ENCODE measurements around the gene CIB4.

The CIB4 gene

DNA sequence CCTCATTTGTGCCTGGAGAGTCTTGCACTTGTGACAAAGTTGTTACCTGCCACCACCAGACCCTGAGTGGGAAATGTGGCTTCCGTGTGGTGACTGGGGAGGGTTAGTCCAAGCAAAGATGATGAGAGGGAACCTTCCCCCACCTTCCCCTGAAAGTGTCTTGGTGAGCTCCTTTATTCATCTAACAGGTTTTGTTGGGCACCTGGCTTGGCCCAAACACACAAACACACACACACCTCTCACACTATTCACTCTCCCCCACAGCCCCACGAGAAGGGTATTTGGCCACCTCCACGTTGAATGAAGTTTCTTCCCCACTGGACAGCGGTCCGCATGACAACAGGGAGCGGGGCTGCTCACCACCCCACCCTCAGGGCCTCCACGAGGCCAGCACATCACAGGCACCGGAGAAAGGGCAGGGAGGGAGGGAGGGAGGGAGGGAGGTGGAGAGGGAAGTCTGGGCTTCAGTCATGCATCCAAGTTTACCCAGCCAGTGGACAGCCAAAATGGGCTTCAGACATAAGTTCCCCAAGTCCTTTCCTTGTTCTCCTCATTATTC lies 1.4 kb downstream of the CIB4 start:
- no peak for DNase-seq

DNA sequence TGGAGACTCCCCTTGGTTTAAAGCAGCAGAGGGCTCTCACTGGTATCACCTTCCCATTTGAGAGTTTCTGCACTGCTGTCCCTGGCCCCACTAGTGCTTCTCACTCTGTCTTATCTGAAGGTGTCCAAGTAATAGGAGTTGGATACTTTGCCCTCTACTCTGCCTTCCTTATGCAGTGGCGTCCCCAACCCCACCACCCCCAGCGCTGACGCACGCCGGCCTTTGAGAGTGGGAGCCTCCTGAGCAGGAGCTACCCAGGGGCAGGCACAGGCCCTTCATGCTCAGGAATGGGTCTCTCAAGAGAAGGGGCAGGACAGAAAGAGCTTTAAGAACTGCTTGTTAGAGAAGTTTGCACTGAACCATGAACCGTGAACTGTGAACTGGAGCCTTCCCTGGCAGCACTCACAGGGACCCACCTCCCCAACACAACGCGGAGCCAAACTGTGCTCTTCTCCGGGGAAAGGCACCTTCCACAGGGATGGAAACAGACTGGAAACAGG lies 3.3 kb downstream of the CIB4 start:
- DNase-seq = no peak

DNA sequence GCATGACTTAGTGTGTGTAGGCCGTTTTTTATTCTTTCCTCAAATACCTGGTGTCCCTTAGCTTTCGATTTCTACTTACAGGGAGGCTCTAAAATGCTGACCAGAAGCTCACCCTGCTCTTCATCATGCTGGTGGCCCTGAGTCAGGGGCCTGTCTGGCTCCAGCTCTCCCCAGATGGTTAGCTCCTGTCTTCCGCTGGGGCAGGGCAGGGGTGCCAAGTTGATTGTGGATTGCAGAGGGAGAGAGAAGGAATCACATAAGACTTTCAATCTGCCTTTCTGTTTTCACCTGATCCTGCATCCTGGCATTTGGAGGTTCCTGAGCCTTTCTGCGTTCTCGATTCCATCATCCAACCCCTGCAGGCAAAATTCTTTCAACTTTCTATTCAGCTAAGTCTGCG lies 4.2 kb downstream of the CIB4 start:
- DNase-seq = no peak

DNA sequence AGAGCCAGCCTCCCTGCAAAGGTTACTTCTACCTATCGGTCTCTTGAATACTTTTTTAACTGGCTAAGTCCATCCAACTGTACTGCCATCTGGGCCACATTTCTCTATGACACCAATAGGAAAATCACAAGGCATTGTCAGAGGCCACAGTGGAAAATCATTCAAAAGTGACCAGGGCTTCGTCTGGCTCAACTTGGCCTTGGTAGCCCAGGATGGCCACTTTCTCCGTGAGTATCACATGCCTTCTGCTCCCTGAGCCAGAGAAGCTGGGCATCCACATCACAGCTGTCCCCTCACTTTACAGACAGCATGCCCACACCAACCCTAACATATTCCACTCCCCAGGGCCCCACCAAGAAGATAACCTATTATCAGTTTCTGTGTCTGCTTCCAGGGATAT lies 5.8 kb downstream of the CIB4 start:
- no peak for DNase-seq

DNA sequence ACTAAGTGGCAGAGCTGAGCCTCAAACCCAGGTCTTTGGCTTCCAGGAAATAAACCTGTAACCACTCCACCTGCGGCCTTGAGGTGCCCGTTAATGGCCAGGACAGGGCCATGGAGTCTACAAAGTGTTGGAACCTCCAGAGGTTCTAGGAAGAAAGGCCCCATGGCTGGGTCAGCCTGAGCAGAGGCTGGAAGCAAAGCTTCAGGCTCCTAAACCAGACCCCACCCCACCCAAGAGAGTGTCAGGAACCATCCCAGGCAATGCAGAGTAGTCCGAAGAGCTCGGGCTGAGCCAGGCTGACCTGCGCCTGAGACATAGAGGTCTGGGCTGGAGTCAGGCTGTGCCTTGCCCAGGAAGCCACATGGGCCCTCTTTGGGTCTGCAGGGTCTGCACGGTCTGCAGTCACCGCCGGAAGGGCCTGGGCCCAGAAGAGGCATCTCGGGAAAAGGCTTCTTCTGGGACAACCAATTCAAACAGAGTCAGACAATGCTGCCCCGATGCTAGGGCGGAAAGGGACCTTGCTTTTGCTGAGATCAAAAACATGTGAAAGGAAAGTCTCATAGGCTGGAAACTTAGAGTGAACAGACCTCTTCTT lies 6.4 kb downstream of the CIB4 start:
- no peak for DNase-seq

DNA sequence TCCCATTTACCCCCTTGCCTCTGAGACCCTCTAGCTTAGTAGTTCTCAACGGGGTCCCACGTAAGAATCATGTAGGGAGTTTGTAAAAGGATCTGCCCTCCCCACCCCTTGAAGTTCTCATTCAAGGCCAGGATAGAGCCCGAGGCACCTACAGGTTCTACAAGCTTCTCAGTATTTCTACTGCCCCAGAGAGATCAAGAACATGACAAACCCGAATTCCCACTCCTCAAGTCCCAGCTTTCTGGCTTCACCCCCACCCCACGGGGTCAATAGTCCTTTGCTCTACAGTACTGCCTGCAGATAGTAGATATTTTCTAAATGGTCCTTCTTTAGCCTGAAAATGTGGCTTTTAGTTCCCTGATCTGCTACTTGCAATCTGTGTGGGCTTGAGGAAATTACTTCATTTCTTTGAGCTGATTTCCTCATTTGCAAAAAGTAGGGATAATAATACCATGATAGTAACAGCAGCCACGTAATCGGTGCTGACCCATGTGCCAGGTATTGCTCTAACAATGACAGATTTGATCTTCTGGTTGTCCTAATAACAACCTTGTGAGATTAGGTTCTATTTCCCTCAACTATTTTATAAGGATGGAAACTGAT lies 7.1 kb downstream of the CIB4 start:
- no peak for DNase-seq

DNA sequence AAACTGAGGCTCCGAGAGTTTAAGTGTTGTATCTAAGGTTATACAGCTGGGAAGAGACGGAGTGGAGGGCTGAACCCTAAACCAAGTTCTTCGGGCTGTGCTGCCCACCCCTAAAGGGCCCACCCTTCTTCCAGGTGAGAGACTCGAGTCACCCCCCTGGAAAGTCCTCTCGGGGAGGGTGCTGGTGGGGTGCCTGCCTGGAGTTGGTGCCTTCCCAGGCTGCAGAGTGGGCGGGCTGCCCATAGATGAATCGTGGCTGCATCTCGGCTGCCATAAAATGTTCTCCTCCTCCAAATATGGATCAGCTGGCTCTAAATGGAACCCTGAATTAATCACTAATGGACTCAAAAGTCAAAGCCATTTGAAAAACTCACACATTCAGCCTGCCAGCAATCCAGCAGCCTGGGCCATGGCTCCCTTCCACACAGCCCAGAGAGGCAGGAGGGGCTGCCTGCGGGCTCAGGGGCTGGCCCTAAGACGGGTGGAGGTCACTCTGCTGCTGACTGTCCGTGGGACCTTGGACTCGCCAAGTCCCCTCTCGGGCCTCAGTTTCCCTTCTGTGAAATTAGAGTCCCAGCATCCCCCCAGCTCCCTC lies 7.7 kb downstream of the CIB4 start:
- DNase-seq = no peak

DNA sequence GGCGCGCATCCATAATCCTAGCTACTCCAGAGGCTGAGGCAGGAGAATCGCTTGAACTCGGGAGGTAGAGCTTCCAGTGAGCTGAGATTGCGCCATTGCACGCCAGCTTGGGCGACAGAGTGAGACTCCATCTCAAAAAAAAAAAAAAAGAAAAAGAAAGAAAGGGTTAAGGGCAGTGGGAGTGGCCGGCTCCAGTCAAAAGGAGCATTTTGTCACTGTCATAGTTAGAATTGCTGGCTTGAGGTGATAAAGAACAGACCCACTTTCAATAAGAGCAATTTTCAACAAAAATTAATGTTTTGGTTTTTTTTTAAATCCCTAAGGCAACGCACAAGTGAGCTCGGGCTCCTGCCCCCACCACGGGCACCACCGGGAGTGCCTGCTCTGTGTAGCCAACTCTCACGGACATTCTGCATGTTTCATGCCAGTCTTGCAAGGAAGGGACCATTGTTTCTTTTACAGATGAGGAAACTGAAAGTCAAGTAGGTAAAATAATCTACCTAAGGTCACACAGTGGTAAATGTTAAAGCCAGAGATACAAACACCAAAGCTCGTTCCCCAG lies 8.5 kb downstream of the CIB4 start:
- DNase-seq = no peak

DNA sequence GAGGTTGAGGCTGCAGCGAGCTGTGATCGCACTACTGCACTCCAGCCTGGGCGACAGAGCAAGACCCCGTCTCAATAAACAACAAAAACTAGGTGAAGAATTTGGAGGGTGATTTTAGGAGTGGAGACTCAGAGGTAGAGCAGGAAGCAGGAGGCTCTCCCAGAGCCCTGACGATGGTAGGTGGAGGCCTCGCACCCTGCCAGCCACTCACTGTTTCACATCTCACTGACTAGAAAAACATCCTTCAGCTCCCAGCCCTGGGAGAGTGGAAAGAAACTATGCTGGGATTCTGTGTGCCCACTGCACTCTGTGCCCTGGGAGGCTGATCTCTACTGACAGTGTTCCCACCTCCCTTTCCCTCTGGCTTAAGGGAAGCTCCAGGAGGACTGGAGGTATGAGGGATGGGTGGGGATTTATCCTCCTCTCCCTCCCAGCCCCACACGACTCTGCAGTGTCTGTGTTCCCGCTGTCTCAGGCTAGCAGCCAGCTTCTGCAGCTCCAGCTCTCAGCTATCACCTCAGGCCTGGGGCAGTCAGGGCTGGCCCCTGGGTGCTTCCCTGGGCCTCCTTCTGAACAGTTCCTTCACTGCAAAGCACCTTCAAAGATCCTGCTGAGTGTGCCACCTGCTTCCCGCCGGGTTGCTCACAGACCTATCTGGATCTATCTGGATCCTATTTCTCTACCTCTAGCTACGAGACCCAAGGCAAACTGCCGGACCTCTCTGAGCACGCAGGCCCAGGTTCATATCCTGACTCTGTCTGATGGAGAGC lies 9.6 kb downstream of the CIB4 start:
- DNase-seq = no peak

DNA sequence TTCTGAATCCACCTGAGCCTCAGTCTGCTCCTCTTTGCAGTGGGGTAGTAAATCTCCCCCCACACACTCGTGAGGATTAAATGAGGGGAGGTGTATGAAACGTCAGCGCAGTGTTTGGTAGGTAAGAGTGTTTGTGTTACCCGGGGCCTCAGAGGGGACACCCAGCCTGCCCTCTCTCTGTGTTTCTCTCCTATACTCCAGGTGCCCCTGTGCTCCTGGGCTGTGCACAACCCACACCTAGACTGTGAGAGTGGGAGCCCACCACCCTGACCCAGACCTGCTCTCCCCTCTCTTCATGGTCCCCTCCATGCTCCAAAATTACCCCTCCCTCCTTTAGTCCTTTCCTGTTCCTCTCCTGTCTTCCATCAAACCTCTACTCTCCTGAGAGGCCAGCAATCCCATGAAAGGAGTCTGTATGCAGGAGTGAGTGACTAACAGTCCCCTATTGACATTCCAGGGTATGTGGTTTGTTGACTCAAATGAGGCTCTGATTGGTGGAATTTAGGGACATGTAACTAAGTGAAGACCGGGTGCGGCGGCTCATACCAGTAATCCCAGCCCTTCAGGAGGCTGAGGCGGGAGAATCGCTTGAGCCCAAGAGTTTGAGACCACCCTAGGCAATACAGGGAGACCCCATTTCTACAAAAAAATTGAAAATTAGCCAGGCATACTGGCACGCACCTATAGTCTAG lies 10.4 kb downstream of the CIB4 start:
- DNase-seq = no peak

DNA sequence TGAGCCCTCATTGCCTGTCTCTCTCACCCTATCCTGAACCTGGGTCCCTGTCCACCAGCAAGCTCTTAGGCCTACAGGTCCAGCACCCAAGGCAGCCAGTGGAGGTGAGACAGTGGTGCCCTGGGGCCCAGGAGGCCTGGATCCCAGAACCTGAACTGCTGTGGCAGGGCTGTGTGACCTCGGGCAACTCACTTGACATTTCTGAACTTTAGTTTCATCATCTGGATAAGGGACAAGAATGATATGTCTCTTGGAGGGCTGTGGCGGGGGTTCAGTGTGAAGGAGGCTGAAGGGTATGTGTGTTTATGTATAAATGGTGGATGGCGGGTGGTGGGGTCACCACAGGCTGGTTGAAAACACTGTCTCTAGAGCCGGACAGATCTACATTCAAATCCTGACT lies 10.9 kb downstream of the CIB4 start:
- no peak for DNase-seq

DNA sequence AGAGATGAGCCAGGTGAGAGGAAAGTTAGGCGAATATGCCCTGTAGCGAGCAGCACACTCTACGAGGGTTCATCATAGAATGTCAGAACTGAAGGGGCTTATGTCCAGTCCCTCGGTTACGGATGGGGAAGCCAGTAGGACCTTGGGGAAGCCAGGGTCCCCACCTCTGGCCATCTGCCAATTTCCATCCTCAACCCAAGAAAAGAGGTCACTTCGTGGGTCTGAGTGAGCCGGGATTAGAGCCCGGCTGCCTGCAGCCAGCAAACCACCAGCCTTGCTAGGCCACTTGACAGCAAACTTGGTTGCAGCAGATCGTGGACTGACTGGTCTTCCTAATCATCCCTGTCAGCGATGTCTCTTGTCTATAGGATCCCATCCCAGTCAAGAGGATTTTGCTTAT lies 11.4 kb downstream of the CIB4 start:
- no peak for DNase-seq

DNA sequence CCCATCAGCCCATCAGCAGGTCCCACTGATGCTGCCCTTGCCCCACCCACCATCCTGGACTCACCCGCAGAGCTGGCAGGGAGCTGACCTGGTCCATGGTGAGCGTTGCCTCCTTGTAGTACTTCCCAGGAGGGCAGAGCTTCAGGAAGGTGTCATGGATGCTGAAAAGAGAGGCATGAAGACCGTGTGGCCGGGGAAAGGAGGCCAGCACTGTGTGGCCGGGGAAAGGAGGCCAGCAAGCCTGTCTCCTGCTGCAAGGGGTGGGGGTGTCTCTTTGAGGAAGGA lies 11.9 kb downstream of the CIB4 start:
- DNase-seq = no peak

DNA sequence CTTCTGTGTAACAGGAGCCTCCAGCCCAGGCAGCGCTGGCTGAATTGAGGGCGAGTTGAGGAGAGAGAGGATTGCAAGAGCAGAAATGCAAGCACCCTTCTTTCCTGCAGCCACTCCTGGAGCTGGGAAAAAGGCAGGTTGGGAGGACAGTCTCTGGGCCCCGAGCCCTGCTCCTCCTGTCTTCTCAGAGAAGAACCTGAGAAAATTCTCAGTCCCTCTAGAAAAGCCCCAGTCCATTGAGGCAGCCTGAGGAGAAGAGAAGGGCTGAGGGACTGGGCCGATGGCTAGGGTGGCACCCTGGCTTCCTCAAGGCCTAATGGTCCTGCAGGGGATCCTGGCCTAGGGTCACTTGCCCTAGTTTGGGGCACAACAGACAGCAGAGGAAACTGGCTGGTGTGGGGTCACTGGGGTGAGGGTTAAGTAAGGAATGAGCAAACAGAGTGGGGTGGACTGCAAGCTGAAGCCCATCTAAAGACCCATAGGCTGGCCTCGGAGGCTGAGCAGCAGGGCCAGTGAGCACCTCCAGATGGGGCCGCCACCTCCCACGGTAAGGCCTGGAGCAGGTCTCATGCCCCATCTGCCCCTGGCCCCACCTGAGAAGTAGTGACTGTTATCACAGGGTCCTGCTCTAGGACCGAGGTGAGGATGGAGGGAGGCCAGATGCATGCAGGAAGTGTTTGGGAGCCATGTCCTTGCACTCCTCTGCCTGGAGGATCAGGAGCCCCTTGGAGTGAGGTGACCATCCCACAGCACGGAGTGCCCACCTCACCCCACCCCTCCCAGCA lies 12.4 kb downstream of the CIB4 start:
- no peak for DNase-seq

DNA sequence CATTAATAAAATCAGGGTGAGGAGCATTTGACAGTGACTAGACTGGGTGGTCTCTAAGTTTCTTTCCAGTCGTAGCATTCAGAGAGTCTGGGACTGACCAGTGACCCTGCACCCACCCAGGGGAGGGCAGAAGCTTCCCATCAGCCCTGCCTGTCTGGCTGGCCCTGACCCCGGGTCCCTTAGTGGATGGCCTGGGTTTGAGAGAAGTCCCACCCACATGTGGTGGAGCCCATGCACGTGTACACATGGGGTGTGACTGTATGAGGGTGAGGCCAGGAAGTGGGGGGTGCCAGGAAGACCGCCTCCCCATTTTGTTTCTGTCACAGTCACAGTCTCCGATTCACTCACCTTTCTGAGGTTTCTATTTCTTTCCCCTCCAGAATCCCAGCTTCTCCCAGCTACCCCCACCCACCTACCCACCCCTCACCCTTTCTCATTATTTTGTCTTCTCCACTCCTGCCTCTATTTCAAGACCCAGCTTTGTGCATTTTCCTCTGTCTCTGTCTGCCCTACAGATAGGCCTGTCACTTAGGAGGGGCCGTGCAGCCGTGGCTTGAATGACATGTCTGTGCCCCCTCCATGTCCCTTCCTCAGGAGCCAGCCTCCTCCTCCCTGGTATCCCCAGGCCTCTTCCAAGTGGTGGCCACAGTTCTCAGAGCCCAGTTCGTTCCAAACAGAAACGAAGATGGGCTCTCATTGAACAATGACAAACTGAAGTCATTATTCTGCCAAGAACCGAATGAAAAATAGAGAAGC lies 13.6 kb downstream of the CIB4 start:
- no peak for DNase-seq

DNA sequence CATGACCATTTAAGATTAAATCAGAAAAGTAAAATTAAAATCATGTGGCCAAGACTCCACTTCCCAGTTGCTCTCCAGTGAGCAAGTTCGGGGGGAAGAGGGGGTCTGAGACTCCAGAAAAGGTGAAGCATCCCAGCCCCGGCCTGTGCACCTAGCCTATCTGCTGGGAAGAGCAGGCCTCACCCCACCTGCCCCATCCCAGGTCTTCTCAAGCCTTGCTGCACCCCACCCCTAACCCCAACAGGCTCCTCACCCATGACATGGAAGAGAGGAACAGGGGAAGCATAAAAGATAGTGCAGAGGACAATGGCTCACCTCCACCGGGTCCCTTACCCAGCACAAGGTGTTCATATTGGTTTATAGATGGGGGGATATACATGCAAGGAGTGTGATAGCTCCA lies 14.6 kb downstream of the CIB4 start:
- DNase-seq = no peak

DNA sequence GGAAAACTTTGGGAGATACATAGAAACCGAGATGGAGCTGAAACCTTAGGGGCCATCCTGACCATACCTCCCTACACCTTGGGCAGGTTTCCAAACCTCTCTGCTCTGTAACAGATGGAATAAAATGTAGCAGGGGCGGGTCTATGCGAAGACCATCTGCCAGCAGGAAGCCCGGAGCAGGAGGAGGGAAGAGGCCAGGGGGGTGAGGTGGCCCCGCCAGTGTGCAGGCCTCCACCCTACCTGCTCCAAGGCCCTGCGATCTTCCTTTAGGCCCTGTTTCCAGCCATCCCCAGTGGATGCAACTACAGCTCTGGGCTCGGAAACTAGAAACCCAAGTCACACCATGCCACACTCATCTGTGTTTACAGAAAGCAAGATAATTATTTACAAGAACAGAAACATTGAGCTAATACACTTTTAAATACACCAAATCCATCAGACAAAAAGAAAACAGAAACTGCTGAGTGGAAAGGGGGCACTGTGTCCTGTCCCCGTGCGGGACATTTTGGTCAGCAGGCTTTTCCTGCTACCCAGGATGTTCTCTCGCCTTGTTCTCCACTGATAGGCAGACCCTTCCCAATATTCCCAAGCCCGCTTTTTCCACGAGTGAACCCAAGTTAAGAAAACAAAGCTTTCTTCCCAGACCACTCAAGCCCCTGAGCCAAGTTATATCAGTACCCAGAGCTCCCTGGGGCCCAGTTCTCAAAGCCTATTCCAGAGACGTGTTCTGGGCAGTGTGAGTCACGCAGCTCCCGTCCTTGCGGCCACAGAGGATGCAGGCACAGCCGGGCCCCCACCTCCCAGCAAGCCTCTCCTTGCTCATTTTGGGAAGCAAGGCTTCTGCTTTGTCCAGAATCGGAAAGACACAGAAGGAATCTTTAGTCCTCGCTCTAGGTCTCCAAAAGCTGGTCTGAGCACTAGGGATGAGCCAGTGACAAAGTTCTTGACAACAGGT lies 17.3 kb downstream of the CIB4 start:
- no peak for DNase-seq

DNA sequence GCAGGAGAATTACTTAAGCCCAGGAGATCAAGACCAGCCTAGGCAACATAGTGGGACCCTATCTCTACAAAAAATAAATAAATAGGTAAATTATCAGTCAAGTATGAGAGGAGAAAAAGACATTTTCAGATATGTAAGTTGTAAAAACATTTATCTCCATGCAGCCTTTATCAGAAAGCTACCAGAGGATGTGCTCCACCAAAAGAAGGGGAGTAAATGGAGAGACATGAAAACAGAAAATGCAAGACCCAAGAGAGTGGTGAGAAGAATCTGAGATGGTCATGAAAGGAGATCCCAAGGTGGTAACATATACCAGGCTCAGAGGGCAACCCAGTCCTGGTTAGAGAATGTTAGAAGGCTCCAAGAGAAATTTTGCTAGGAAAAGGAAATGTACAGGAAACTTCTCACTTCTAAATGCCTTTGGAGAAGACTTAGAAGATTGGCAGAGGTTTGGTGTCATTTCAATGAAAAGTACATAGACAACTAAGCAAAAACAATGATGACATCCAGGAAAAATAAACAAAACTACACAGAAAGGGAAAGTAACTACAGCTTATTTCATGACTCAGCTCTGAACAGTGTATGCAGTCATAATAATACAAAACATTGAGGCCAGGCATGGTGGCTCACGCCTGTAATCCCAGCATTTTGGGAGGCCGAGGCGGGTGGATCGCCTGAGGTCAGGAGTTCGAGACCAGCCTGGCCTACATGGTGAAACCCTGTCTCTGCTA lies 19.5 kb downstream of the CIB4 start:
- DNase-seq = no peak

DNA sequence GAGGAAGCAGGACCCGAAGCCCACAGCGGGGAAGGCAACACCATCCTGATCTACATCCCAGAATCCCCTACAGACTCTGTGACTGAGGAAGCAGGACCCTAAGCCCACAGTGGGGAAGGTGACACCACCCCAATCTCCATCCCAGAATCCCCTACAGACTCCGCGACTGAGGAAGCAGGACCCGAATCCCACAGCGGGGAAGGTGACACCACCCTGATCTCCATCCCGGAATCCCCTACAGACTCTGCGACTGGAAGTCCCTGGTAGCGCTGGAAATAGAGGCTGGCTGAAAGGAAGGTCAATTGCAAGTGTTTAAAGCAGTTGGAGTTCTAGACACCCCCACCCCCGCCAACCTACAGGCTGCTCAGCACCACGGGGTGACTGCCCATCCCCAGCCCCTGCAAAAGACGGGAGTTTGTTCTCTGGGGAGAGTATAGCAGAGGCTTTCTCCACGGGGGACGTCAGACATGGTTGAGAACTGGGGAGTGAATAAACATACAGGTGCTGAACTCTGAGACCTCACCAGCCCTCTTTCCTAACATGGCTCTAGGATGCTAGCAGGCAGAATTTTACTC lies 21.0 kb downstream of the CIB4 start:
- no peak for DNase-seq

All from stimulated activated CD4-positive, alpha-beta T cell treated with anti-CD3 and anti-CD28 coated beads, Interleukin-1b, Interleukin-23, amount 100 ng/mL, for 48 hours (primary cell).